Liver (tissue), 3 donors: ENCODE results near the gene RHOV.

Experiments
- GABPA ChIP-seq, 2 donors: IDR thresholded peaks in 1 of 2; conservative IDR thresholded peaks in 1 of 2; 2 replicates each; pipeline ENCODE4 v1.6.1; 2016; ENCODE audit warnings: antibody characterized with exemption in 2 of 2, mild to moderate bottlenecking in 1 of 2, moderate library complexity in 1 of 2
- RAD21 ChIP-seq, 2 donors: IDR thresholded peaks; 2 replicates each; pipeline ENCODE4 v1.6.1; 2016; ENCODE audit warnings: antibody characterized with exemption in 2 of 2, mild to moderate bottlenecking in 2 of 2
- RXRA ChIP-seq, 2 donors: IDR thresholded peaks; 2 replicates each; pipeline ENCODE4 v1.6.1; 2017 to 2018; ENCODE audit warnings: antibody characterized with exemption in 2 of 2, mild to moderate bottlenecking in 1 of 2
- YY1 ChIP-seq: IDR thresholded peaks from 2 replicates; pipeline ENCODE4 v1.6.1; 2016; ENCODE audit warnings: antibody characterized with exemption, mild to moderate bottlenecking
- TF ChIP-seq, protein P1 (sequence below): fragments of 150-350 bp; IDR thresholded peaks from 2 replicates; pipeline ENCODE4 v1.5.1; 2017; ENCODE audit warnings: improper control_type of control experiment, low read depth, low read length; ENCODE audit not compliant: missing input control
- TF ChIP-seq, protein P2 (sequence below): IDR thresholded peaks from 2 replicates; pipeline ENCODE4 v1.6.1; 2016; ENCODE audit warnings: antibody characterized with exemption
- TF ChIP-seq, protein P3 (sequence below): IDR thresholded peaks from 2 replicates; pipeline ENCODE4 v1.6.1; 2016; ENCODE audit warnings: antibody characterized with exemption, mild to moderate bottlenecking
- donor health status: healthy.
- donor health status: healthy.

DNA sequence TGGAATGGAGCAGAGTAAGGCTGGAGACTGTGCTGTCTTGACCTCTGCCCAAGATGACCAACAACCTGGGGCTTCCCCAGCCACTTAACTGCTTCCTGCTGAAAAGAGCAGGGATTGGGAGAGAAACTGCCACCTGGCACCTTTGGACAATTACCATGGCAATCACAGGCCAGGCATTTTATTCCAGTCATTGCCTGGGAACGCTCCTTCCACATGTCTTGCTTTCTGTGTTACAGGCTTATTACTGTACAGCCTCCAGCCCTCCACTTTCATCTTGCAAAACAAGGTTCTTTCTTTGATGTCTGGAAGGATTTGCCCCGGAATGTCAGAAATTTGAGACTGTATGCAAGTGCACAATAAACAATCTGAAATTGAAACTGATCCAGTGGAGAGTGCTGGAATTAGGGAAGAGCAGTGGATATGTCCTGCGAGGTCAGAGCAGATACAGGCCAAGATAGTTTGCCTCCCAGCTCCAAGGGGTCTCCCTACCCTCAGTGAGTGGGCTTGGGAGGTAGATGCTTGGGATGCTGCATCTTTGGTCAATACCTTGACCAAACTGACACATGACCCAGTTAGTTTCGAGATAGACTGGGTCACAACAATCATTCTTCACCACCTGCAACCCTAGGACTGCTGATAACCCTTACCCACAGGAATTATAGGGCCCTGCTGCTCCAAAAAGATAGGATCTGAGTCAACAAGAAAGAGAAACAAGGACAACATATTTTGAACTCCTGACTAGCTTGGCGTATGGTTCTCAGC is 48.2 kb downstream of the RHOV start:
- TF ChIP-seq, protein P1, sequence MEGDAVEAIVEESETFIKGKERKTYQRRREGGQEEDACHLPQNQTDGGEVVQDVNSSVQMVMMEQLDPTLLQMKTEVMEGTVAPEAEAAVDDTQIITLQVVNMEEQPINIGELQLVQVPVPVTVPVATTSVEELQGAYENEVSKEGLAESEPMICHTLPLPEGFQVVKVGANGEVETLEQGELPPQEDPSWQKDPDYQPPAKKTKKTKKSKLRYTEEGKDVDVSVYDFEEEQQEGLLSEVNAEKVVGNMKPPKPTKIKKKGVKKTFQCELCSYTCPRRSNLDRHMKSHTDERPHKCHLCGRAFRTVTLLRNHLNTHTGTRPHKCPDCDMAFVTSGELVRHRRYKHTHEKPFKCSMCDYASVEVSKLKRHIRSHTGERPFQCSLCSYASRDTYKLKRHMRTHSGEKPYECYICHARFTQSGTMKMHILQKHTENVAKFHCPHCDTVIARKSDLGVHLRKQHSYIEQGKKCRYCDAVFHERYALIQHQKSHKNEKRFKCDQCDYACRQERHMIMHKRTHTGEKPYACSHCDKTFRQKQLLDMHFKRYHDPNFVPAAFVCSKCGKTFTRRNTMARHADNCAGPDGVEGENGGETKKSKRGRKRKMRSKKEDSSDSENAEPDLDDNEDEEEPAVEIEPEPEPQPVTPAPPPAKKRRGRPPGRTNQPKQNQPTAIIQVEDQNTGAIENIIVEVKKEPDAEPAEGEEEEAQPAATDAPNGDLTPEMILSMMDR: no peak
- TF ChIP-seq RXRA (IDR thresholded peaks at IDR 0.05) (no peak), GABPA (IDR thresholded peaks at IDR 0.05 in 1 of 2, conservative IDR thresholded peaks at IDR 0.05 in 1 of 2) (no peak), YY1 (no peak), RAD21 (IDR thresholded peaks at IDR 0.05) (no peak)
- TF ChIP-seq, protein P2, sequence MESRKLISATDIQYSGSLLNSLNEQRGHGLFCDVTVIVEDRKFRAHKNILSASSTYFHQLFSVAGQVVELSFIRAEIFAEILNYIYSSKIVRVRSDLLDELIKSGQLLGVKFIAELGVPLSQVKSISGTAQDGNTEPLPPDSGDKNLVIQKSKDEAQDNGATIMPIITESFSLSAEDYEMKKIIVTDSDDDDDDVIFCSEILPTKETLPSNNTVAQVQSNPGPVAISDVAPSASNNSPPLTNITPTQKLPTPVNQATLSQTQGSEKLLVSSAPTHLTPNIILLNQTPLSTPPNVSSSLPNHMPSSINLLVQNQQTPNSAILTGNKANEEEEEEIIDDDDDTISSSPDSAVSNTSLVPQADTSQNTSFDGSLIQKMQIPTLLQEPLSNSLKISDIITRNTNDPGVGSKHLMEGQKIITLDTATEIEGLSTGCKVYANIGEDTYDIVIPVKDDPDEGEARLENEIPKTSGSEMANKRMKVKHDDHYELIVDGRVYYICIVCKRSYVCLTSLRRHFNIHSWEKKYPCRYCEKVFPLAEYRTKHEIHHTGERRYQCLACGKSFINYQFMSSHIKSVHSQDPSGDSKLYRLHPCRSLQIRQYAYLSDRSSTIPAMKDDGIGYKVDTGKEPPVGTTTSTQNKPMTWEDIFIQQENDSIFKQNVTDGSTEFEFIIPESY: no peak
- TF ChIP-seq, protein P3, sequence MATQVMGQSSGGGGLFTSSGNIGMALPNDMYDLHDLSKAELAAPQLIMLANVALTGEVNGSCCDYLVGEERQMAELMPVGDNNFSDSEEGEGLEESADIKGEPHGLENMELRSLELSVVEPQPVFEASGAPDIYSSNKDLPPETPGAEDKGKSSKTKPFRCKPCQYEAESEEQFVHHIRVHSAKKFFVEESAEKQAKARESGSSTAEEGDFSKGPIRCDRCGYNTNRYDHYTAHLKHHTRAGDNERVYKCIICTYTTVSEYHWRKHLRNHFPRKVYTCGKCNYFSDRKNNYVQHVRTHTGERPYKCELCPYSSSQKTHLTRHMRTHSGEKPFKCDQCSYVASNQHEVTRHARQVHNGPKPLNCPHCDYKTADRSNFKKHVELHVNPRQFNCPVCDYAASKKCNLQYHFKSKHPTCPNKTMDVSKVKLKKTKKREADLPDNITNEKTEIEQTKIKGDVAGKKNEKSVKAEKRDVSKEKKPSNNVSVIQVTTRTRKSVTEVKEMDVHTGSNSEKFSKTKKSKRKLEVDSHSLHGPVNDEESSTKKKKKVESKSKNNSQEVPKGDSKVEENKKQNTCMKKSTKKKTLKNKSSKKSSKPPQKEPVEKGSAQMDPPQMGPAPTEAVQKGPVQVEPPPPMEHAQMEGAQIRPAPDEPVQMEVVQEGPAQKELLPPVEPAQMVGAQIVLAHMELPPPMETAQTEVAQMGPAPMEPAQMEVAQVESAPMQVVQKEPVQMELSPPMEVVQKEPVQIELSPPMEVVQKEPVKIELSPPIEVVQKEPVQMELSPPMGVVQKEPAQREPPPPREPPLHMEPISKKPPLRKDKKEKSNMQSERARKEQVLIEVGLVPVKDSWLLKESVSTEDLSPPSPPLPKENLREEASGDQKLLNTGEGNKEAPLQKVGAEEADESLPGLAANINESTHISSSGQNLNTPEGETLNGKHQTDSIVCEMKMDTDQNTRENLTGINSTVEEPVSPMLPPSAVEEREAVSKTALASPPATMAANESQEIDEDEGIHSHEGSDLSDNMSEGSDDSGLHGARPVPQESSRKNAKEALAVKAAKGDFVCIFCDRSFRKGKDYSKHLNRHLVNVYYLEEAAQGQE: no peak
